Kidney (tissue), 14 donors: Measurements from ENCODE around the gene A3GALT2. TPM values are rescaled to one million over a fixed set of nuclear protein-coding genes. Genes with fewer than 3 reads are reported as not detected.

Experiments
- DNase-seq, 5 donors: peaks; one replicate each; pipeline ENCODE4 v3.0.0-alpha.2; 2013 to 2020
- FAIRE-seq: peaks from 2 replicates; lab custom pipeline; 2012; peaks lifted over from hg19 to GRCh38; lab: Jason Lieb, UNC
- H3K27ac ChIP-seq, 2 donors: one replicate each; pipeline ENCODE4 v1.7.0; 2013; ENCODE audit warnings: low read depth in 2 of 2, low read length in 2 of 2, inconsistent platforms in 1 of 2
- H3K27me3 ChIP-seq: one replicate; pipeline ENCODE4 v1.7.1; 2013; ENCODE audit warnings: low read length, inconsistent platforms; ENCODE audit not compliant: control insufficient read depth, insufficient read depth
- H3K36me3 ChIP-seq, 3 donors: one replicate each; pipeline versions ENCODE4 v1.7.0 to v1.7.1; 2013; ENCODE audit warnings: low read length in 3 of 3, control low read depth in 1 of 3, inconsistent platforms in 1 of 3; ENCODE audit not compliant: insufficient read depth in 3 of 3, control insufficient read depth in 2 of 3
- H3K4me1 ChIP-seq, 3 donors: one replicate each; pipeline versions ENCODE4 v1.7.0 to v1.7.1; 2013; ENCODE audit warnings: low read length in 3 of 3, inconsistent platforms in 1 of 3, low read depth in 1 of 3; ENCODE audit not compliant: control insufficient read depth in 2 of 3, insufficient read depth in 2 of 3
- H3K4me3 ChIP-seq, 3 donors: one replicate each; pipeline versions ENCODE4 v1.7.0 to v1.8.1; 2013; ENCODE audit warnings: low read length in 3 of 3, control low read depth in 1 of 3, inconsistent platforms in 1 of 3
- H3K9ac ChIP-seq, 3 donors: one replicate each; pipeline versions ENCODE4 v1.7.0 to v1.7.1; 2013; ENCODE audit warnings: low read length in 3 of 3, control low read depth in 1 of 3, inconsistent platforms in 1 of 3
- H3K9me3 ChIP-seq, 3 donors: one replicate each; pipeline versions ENCODE4 v1.7.0 to v1.7.1; 2013; ENCODE audit warnings: low read length in 3 of 3, control low read depth in 1 of 3, inconsistent platforms in 1 of 3; ENCODE audit not compliant: control insufficient read depth in 2 of 3, insufficient read depth in 1 of 3
- CTCF ChIP-seq: IDR thresholded peaks from 3 replicates; pipeline ENCODE4 v1.5.1; 2012; ENCODE audit warnings: mild to moderate bottlenecking, moderate library complexity, borderline replicate concordance; ENCODE audit not compliant: insufficient read depth; ENCODE audit errors: extremely low read depth
- intact Hi-C: fragments of 100-400 bp; cut with DNase I; formaldehyde crosslinking; loops from one replicate; pipeline ENCODE4 v1.11.1; 2022
- polyA plus RNA-seq: library from polyadenylated mRNA; stranded (reverse); fragments of 350-450 nt; fragmentation: Illumina TruSeq; extraction: RNeasy Lipid Tissue Mini Kit (QIAGEN cat#74804); gene quantifications from one replicate; pipeline ENCODE4 v1.2.3, GENCODE V29; 2014; ENCODE audit warnings: low read depth, low replicate concordance; ENCODE audit not compliant: insufficient read depth
- total RNA-seq: library from RNA; stranded (reverse); fragmentation: NEBNext Ultra II Directional; extraction: Animal tissue kit (Norgen Biotek cat#: 25700); gene quantifications from one replicate; pipeline ENCODE4 v1.2.1, GENCODE V29; 2021
- donor health status: control.
- donor health status: control.
- donor health status: control.
- donor health status: control.
- donor health status: control.
- donor health status: DM: yes; HTN: yes; CAD: no.
- donor health status: Normal renal cell carcinoma (clear cell type).

The A3GALT2 gene
- total and polyA plus RNA-seq, 2 donors from 2014 or later, result not detected

- Histone ChIP-seq H3K4me3 (no peak overlapping the region), H3K9me3 (no peaks in the 10 kb centered on the region), H3K27ac (no peak overlapping the region), H3K4me1 (peaks cover 15 to 36% (median 28%) of the 10 kb centered on the region in 3 donors), H3K27me3 (no peaks in the 10 kb centered on the region), H3K36me3 (peaks cover 0 to 14% (median 2%) of the 10 kb centered on the region in 3 donors), H3K9ac (no peak overlapping the region)
- DNase-seq, result no peak
- no peak for FAIRE-seq
- intact Hi-C loops, result loop anchor here (5.0 kb wide), 1 partner anchor 72 kb away; no protein-coding TSS in a partner anchor
- TF ChIP-seq CTCF, result no peak
These were observed 48.2 kb upstream of the A3GALT2 start for GRCh38 chr1:33369081-33369480.

- Histone ChIP-seq H3K27ac (no peak overlapping the region), H3K36me3 (peaks cover 0 to 11% (median 2%) of the 10 kb centered on the region in 3 donors), H3K4me3 (no peak overlapping the region), H3K9ac (no peak overlapping the region), H3K9me3 (no peaks in the 10 kb centered on the region), H3K4me1 (peaks cover 18 to 41% (median 31%) of the 10 kb centered on the region in 3 donors), H3K27me3 (no peaks in the 10 kb centered on the region)
- intact Hi-C loops, result loop anchor here (5.0 kb wide), 1 partner anchor 71 kb away; no protein-coding TSS in a partner anchor
- FAIRE-seq, result no peak
- no peak for TF ChIP-seq CTCF
- DNase-seq, result no peak
These were observed 47.5 kb upstream of the A3GALT2 start for GRCh38 chr1:33368431-33368830.

GRCh38 chr1:33367485-33368405 lies 46.8 kb upstream of the A3GALT2 start:
- no peak for FAIRE-seq
- no peaks in the 10 kb centered on the region for H3K9me3 ChIP-seq
- no peaks in the 10 kb centered on the region for H3K27me3 ChIP-seq
- peaks cover 25 to 48% (median 36%) of the 10 kb centered on the region in 3 donors for H3K4me1 ChIP-seq
- intact Hi-C loops, result loop anchor here (5.0 kb wide), 1 partner anchor 70 kb away; no protein-coding TSS in a partner anchor
- no peak overlapping the region for H3K27ac ChIP-seq
- H3K36me3 ChIP-seq, result peaks cover 0 to 11% (median 2%) of the 10 kb centered on the region in 3 donors
- H3K4me3 ChIP-seq, result no peak overlapping the region
- DNase-seq, result peak; percentile 85 to 95 (median 91)
- peak; percentile 99 for TF ChIP-seq CTCF
- H3K9ac ChIP-seq, result peak overlapping the region in 1 of 3 donors; percentile 34
